H9 (cell line): Measurements from ENCODE around the gene C2CD2. TPM values are rescaled to one million over a fixed set of nuclear protein-coding genes. Genes with fewer than 3 reads are reported as not detected.

Experiments
- DNase-seq: peaks from one replicate; pipeline ENCODE4 v3.0.0-alpha.2; 2017
- H2AFZ ChIP-seq: one replicate; pipeline ENCODE4 v1.6.1; 2013; ENCODE audit warnings: mild to moderate bottlenecking, low read length, control low read depth, moderate library complexity
- H2AK5ac ChIP-seq: 2 replicates; pipeline ENCODE4 v1.6.1; 2013; ENCODE audit warnings: low read length, control low read depth, mixed read lengths; ENCODE audit not compliant: insufficient read length
- H2BK120ac ChIP-seq: one replicate; pipeline ENCODE4 v1.6.1; 2013; ENCODE audit warnings: low read depth, mild to moderate bottlenecking, low read length, control low read depth, inconsistent platforms; ENCODE audit not compliant: poor library complexity, severe bottlenecking
- H2BK12ac ChIP-seq: 2 replicates; pipeline ENCODE4 v1.6.1; 2013; ENCODE audit warnings: low read length, control low read depth, mixed read lengths, low read depth; ENCODE audit not compliant: insufficient read length
- H2BK15ac ChIP-seq: 2 replicates; pipeline ENCODE4 v1.6.1; 2013; ENCODE audit warnings: low read depth, low read length, control low read depth
- H2BK20ac ChIP-seq: one replicate; pipeline ENCODE4 v1.6.1; 2013; ENCODE audit warnings: low read depth, mild to moderate bottlenecking, low read length, control low read depth, inconsistent platforms; ENCODE audit not compliant: poor library complexity, severe bottlenecking
- H2BK5ac ChIP-seq: 2 replicates; pipeline ENCODE4 v1.6.1; 2013; ENCODE audit warnings: low read length, control low read depth, mixed read lengths; ENCODE audit not compliant: insufficient read length
- H3K14ac ChIP-seq: 2 replicates; pipeline ENCODE4 v1.6.1; 2013; ENCODE audit warnings: low read length, control low read depth; ENCODE audit not compliant: insufficient read depth
- H3K18ac ChIP-seq: 2 replicates; pipeline ENCODE4 v1.6.1; 2013; ENCODE audit warnings: low read depth, mild to moderate bottlenecking, mixed read lengths, low read length, control low read depth; ENCODE audit not compliant: insufficient read length
- H3K23ac ChIP-seq: 2 replicates; pipeline ENCODE4 v1.6.1; 2013; ENCODE audit warnings: low read length, control low read depth, mixed read lengths, low read depth; ENCODE audit not compliant: insufficient read length
- H3K23me2 ChIP-seq: 2 replicates; pipeline ENCODE4 v1.6.1; 2013; ENCODE audit warnings: low read depth, mild to moderate bottlenecking, mixed read lengths, low read length, control low read depth; ENCODE audit not compliant: insufficient read length, poor library complexity, severe bottlenecking
- H3K27ac ChIP-seq: 2 replicates; pipeline ENCODE4 v1.5.1; 2013; ENCODE audit warnings: low read length, control low read depth, mixed read lengths, low read depth; ENCODE audit not compliant: insufficient read length
- H3K27me3 ChIP-seq: 2 replicates; pipeline ENCODE4 v1.6.1; 2013; ENCODE audit warnings: low read length, control low read depth, inconsistent platforms; ENCODE audit not compliant: insufficient read depth
- H3K4ac ChIP-seq: 2 replicates; pipeline ENCODE4 v1.6.1; 2013; ENCODE audit warnings: low read depth, mild to moderate bottlenecking, control low read depth, inconsistent platforms, low read length, moderate library complexity
- H3K4me1 ChIP-seq: 2 replicates; pipeline ENCODE4 v1.6.1; 2013; ENCODE audit warnings: low read length, control low read depth, inconsistent platforms; ENCODE audit not compliant: insufficient read depth
- H3K4me2 ChIP-seq: 2 replicates; pipeline ENCODE4 v1.6.1; 2013; ENCODE audit warnings: low read length, control low read depth, mixed read lengths; ENCODE audit not compliant: insufficient read length, insufficient read depth
- H3K56ac ChIP-seq: 2 replicates; pipeline ENCODE4 v1.6.1; 2013; ENCODE audit warnings: low read depth, mild to moderate bottlenecking, mixed read lengths, low read length, control low read depth; ENCODE audit not compliant: insufficient read length
- H3K79me1 ChIP-seq: 2 replicates; pipeline ENCODE4 v1.6.1; 2013; ENCODE audit warnings: low read depth, mild to moderate bottlenecking, moderate library complexity, low read length, control low read depth, inconsistent platforms; ENCODE audit not compliant: insufficient read depth, poor library complexity, severe bottlenecking
- H3K79me2 ChIP-seq: 2 replicates; pipeline ENCODE4 v1.6.1; 2013; ENCODE audit warnings: low read length, control low read depth, inconsistent platforms; ENCODE audit not compliant: insufficient read depth
- H3K9ac ChIP-seq: 2 replicates; pipeline ENCODE4 v1.6.1; 2013; ENCODE audit warnings: low read length, control low read depth, mixed read lengths; ENCODE audit not compliant: insufficient read length; ENCODE audit errors: extremely low read depth
- H3K9me3 ChIP-seq: one replicate; pipeline ENCODE4 v1.6.1; 2013; ENCODE audit warnings: low read depth, low read length, inconsistent platforms; ENCODE audit not compliant: control insufficient read depth
- H3T11ph ChIP-seq: one replicate; pipeline ENCODE4 v1.6.1; 2013; ENCODE audit warnings: mild to moderate bottlenecking, low read length, control low read depth, inconsistent platforms
- H4K20me1 ChIP-seq: one replicate; pipeline ENCODE4 v1.6.1; 2013; ENCODE audit not compliant: control insufficient read depth, insufficient read length, insufficient read depth
- H4K5ac ChIP-seq: 2 replicates; pipeline ENCODE4 v1.6.1; 2013; ENCODE audit warnings: low read depth, mild to moderate bottlenecking, mixed read lengths, low read length, control low read depth; ENCODE audit not compliant: insufficient read length
- H4K8ac ChIP-seq: replicated peaks from 2 replicates; pipeline ENCODE4 v1.6.1; 2013; ENCODE audit warnings: low read length, control low read depth, mixed read lengths, low read depth; ENCODE audit not compliant: insufficient read length
- H4K91ac ChIP-seq: 2 replicates; pipeline ENCODE4 v1.6.1; 2013; ENCODE audit warnings: low read depth, mild to moderate bottlenecking, moderate library complexity, mixed read lengths, low read length, control low read depth; ENCODE audit not compliant: insufficient read length
- H3K27ac Mint-ChIP-seq, 3 experiments: 2 replicates in 2 of 3; 3 replicates in 1 of 3; pipeline ENCODE4 v1.8.0; 2020 to 2021; ENCODE audit warnings: mixed read lengths in 3 of 3, mild to moderate bottlenecking in 1 of 3, moderate library complexity in 1 of 3
- H3K27me3 Mint-ChIP-seq: 2 replicates; pipeline ENCODE4 v1.8.0; 2021; ENCODE audit warnings: low read depth, mild to moderate bottlenecking, moderate library complexity, mixed read lengths
- H3K36me3 Mint-ChIP-seq, 3 experiments: 2 replicates in 2 of 3; 3 replicates in 1 of 3; pipeline ENCODE4 v1.8.0; 2020 to 2021; ENCODE audit warnings: low read depth in 3 of 3, mixed read lengths in 3 of 3; ENCODE audit not compliant: insufficient read depth in 1 of 3
- H3K4me1 Mint-ChIP-seq, 2 experiments: 2 replicates each; pipeline ENCODE4 v1.8.0; 2020; ENCODE audit warnings: mixed read lengths in 2 of 2
- H3K4me3 Mint-ChIP-seq, 2 experiments: 2 replicates in 1 of 2; 3 replicates in 1 of 2; pipeline ENCODE4 v1.8.0; 2020 to 2021; ENCODE audit warnings: mild to moderate bottlenecking in 2 of 2, mixed read lengths in 2 of 2, moderate library complexity in 1 of 2
- H3K9me3 Mint-ChIP-seq, 2 experiments: 2 replicates in 1 of 2; 3 replicates in 1 of 2; pipeline ENCODE4 v1.8.0; 2020; ENCODE audit warnings: mild to moderate bottlenecking in 2 of 2, mixed read lengths in 2 of 2, moderate library complexity in 1 of 2
- WGBS: extraction: QIAGEN DNeasy Blood & Tissue Kit; methylation state at CpG from one replicate; pipeline ENCODE4 v1.1.7; 2013; ENCODE audit warnings: missing lambda C conversion rate, low lambda C conversion rate, mixed read lengths; ENCODE audit not compliant: insufficient read length; ENCODE audit errors: extremely low coverage; 5-methylcytosine and 5-hydroxymethylcytosine counted together
- total RNA-seq: library from RNA; stranded (reverse); gene quantifications from 2 replicates; pipeline ENCODE4 v1.2.1, GENCODE V29; 2021
- TF ChIP-seq, protein P1 (sequence below): fragments of 200-600 bp; sonication (generic); conservative IDR thresholded peaks from 3 replicates; pipeline ENCODE4 v1.8.0; 2021; ENCODE audit warnings: antibody characterized with exemption, mild to moderate bottlenecking

C2CD2 gene
- total RNA-seq, 1 experiment from 2014 or later = 14.6 TPM

DNA sequence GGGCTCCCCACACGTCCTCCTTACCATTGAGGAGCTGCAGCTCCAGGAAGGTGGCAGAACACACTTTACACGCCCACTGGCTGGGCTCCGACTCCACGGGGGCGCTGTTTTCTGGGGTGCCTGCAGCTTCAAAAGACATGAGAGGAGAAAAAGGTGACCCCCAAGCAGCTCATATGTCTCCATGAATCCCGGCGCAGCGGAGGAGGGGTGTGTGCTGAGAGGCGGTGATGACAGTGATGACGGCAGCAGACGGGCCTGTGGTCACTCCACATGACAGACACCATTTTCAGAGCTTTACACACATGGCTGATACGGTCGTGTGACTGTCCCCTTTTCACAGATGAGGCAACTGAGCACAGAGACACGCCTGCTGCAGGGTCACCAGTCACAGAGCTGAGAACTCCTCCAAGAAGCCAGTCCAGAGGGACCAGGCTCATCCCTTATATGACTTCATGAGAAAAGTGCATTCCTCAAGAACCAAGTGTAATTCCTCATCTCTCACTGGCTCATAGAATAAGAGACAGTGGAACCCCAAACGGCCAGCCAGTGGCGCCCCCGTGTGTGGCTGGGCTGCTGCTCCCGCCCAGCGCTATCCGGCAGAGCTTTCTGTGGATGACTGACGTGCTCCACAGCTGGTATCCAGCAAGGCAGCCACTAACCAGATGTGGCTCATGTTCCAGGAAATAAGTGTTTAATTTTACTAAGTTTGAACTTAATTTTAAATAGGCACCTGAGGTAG, 106.6 kb downstream of the C2CD2 start:
- no peak overlapping the region for H4K5ac ChIP-seq
- no peaks in the 10 kb centered on the region for H3K4me1 ChIP-seq
- H2BK15ac ChIP-seq = no peak overlapping the region
- Mint-ChIP-seq H3K9me3 (no peaks in the 10 kb centered on the region; a peak in 1 of 5 replicates), H3K4me3 (no peak overlapping the region; a peak in 1 of 5 replicates), H3K4me1 (0 out of 4 replicates have a peak, but pooled peaks cover 0 to 4% of the 10 kb centered on the region in 2 experiments), H3K36me3 (peaks cover 10 to 23% (median 15%) of the 10 kb centered on the region in 3 experiments; a peak in 6 of 7 replicates), H3K27ac (peak overlapping the region in 2 of 3 experiments; percentile 23 to 35; a peak in 1 of 7 replicates), H3K27me3 (no peaks in the 10 kb centered on the region)
- no CpG with 5 or more reads among the region's 21 CpGs for WGBS
- no peak overlapping the region for H2BK20ac ChIP-seq
- H3K27ac ChIP-seq = no peak overlapping the region
- no peaks in the 10 kb centered on the region for H3K23me2 ChIP-seq
- H3K14ac ChIP-seq = no peak overlapping the region
- no peak overlapping the region for H2AK5ac ChIP-seq
- TF ChIP-seq, protein P1, sequence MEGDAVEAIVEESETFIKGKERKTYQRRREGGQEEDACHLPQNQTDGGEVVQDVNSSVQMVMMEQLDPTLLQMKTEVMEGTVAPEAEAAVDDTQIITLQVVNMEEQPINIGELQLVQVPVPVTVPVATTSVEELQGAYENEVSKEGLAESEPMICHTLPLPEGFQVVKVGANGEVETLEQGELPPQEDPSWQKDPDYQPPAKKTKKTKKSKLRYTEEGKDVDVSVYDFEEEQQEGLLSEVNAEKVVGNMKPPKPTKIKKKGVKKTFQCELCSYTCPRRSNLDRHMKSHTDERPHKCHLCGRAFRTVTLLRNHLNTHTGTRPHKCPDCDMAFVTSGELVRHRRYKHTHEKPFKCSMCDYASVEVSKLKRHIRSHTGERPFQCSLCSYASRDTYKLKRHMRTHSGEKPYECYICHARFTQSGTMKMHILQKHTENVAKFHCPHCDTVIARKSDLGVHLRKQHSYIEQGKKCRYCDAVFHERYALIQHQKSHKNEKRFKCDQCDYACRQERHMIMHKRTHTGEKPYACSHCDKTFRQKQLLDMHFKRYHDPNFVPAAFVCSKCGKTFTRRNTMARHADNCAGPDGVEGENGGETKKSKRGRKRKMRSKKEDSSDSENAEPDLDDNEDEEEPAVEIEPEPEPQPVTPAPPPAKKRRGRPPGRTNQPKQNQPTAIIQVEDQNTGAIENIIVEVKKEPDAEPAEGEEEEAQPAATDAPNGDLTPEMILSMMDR = peak; percentile 59
- H4K20me1 ChIP-seq = no peaks in the 10 kb centered on the region
- no peak overlapping the region for H2AFZ ChIP-seq
- peak; percentile 50 for DNase-seq
- no peaks in the 10 kb centered on the region for H3K79me1 ChIP-seq
- H4K8ac ChIP-seq = no peak overlapping the region
- no peak overlapping the region for H2BK12ac ChIP-seq
- H3K56ac ChIP-seq = no peak overlapping the region
- no peak overlapping the region for H3K9ac ChIP-seq
- H3K23ac ChIP-seq = no peak overlapping the region
- no peak overlapping the region for H2BK120ac ChIP-seq
- H3K9me3 ChIP-seq = no peaks in the 10 kb centered on the region
- H3K4ac ChIP-seq = no peak overlapping the region
- H4K91ac ChIP-seq = no peak overlapping the region
- no peaks in the 10 kb centered on the region for H3K27me3 ChIP-seq
- H3T11ph ChIP-seq = no peak overlapping the region
- H3K4me2 ChIP-seq = no peak overlapping the region
- no peak overlapping the region for H2BK5ac ChIP-seq
- no peaks in the 10 kb centered on the region for H3K79me2 ChIP-seq
- no peak overlapping the region for H3K18ac ChIP-seq
